Measurements from ENCODE around the gene LRP1B.

DNA sequence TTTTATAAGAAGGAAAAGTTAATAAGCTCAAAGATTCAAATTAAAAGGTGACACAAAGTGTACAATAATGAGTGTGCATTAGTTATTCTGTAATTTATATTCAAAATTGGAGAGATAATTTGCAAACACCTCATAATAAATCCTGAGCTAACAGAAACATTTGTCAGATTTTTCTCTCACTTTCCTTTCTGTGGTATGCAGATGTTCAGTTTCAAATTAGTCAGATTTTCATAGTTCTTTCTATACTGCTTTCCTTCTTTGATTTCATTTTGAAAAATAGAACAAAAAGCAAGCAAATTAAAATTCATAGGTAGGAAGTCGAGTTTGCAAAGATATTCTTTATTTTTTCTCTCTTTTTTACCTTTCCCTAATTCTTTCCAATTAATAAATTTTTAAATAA, 1930.5 kb downstream of the LRP1B start:
- TF ChIP-seq, protein P1, sequence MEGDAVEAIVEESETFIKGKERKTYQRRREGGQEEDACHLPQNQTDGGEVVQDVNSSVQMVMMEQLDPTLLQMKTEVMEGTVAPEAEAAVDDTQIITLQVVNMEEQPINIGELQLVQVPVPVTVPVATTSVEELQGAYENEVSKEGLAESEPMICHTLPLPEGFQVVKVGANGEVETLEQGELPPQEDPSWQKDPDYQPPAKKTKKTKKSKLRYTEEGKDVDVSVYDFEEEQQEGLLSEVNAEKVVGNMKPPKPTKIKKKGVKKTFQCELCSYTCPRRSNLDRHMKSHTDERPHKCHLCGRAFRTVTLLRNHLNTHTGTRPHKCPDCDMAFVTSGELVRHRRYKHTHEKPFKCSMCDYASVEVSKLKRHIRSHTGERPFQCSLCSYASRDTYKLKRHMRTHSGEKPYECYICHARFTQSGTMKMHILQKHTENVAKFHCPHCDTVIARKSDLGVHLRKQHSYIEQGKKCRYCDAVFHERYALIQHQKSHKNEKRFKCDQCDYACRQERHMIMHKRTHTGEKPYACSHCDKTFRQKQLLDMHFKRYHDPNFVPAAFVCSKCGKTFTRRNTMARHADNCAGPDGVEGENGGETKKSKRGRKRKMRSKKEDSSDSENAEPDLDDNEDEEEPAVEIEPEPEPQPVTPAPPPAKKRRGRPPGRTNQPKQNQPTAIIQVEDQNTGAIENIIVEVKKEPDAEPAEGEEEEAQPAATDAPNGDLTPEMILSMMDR (IDR thresholded peaks at IDR 0.05), result no peak
- TF ChIP-seq POLR2A (IDR thresholded peaks at IDR 0.05), result no peak

Measured in Peyer's patch (tissue), 4 donors.